Nucleus accumbens (tissue), 56 donors: ENCODE measurements around the gene EFNA4.

Experiments used
- DNase-seq, 56 donors: peaks; one replicate each; lab custom pipeline; 2025; lab: John Stamatoyannopoulos, UW

Gene EFNA4

GRCh38 chr1:155030899-155031298 is 32.6 kb upstream of the EFNA4 start:
- no peak for DNase-seq

- DNase-seq = no peak
Observed at GRCh38 chr1:155032886-155033285, 30.7 kb upstream of the EFNA4 start.

DNA sequence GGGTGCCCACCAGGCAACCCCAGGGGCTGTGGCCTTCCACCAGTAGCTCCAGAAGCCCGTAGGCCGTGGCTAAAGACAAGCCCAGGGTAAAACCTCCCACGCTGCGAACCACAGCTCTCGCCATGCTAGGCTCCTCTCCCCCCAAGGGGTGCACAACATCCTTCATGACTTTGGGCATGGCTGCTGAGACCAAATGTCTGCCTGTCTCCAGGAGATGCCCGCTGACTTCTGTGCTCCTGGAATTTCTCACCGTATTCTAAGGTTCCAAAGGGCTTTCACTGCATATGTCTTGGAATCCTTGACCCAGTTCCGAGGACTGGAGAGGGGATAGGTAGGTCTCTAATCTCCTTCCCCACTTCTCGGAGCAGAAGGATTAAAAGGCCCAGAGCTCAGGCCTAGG is 30.0 kb upstream of the EFNA4 start, which contains the start of the genes DCST1 and DCST2:
Gene DCST1, plus strand, starts transcription at position 301 of the 400 bp plus-strand sequence. CDS start 213 bp downstream, outside the sequence.
Gene DCST2, minus strand, starts transcription at position 258 of the 400 bp plus-strand sequence. Its CDS starts 80 bp downstream, at position 178.
- DNase-seq = no peak

DNA sequence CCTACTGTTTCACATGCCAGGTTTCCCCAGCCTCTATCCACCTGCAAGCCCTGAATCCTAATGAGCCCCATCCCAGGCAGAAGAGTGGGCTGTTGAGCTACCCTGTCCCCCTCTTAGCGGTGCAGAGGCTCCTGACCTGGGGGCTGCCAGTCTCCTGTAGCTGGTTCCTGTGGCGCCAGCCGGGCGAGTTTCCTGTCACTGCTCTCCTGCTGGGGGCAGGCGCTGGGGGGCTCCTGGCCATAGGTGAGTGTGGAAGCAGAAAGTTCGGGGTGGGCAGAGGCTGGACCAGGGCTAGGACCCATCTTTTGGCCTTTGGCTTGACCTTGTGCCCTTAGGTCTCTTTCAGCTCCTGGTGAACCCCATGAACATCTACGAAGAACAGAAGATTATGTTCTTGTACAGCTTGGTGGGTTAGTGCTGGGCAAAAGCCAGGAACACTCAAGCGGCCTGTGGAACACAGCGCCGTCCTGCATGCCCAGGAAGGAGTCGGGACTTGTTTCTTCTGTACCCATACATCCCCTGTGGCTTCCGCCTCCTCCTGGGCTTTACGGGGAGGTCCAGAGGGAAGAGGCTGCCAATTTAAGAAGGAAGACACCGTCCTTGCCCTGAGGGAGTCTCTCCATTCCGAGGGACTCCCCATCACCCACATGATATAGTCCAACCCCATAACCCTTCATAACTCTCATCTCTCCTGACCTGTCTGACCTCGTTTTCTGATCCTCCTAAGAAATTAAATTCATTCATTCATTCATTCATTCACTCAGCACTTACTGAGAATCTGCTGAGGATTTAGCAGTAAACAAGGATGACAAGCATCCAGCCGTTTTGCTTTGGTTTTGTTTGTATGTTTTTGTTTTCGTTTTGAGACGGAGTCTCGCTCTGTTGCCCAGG is 29.0 kb upstream of the EFNA4 start:
- DNase-seq = no peak

DNA sequence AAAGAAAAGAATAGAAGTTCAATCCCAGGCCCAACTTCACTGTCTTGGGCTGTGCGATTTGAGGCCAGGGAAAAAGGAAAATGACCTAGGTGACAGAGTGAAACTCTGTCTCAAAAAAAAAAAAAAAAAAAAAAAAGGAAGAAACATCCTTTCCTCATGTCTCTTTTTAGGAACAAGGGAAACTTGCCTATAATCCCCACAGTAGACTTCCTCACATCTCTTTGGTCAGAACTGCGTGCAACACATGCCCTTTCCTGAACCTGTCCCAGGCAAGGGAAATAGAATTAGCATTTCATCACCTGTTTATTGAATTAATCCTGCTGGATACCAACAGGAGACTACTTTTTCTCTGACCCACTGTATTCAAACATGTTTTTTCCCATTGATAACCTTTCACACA is 27.6 kb upstream of the EFNA4 start:
- no peak for DNase-seq

- DNase-seq = no peak
Observed at GRCh38 chr1:155037043-155037442, 26.5 kb upstream of the EFNA4 start.

DNA sequence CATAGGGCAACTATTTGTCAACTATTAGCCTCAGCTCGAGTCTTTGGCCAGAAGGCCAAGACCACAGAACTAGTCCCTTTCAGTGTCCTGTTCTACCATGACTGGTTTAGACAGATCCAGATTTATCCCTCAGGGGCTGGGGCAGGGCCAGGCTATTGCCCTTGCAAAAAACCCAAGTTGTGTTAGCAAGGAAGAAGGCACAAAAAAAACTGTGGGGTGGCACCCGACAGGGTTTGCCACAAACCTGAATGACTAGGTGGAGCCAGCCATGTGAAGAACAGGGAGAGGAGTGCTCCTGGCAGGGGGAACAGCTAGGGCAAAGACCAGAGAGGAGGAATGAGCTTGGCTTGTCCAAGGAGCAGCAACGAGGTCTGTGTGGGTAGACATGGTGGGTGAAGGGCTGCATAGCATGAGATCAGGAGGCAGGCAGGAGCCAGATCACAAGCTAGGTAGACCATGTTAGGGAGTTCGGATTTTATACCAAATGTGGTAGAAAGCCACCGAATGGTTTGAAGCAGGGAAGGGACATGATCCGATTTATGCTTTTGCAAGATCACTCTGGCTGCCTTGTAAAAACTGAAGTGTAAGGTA is 25.6 kb upstream of the EFNA4 start:
- no peak for DNase-seq

- DNase-seq = no peak
Observed at GRCh38 chr1:155038602-155039307, 24.8 kb upstream of the EFNA4 start.

DNA sequence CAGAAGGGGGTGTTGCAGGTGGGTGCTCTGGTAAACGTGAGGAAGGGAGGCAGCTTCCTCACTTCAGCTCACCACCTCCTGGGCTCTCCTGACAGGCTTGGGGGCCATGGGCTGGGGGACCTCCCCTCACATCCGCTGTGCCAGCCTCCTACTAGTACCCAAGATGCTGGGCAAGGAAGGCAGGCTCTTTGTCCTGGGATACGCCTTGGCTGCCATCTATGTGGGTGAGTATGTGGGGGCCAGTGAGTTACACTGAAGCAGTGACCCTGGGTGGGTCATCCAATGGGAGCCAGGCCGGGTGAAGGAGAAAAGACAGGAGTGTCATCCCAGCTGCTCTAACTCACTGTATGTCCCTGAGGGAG is 24.3 kb upstream of the EFNA4 start:
- no peak for DNase-seq

DNA sequence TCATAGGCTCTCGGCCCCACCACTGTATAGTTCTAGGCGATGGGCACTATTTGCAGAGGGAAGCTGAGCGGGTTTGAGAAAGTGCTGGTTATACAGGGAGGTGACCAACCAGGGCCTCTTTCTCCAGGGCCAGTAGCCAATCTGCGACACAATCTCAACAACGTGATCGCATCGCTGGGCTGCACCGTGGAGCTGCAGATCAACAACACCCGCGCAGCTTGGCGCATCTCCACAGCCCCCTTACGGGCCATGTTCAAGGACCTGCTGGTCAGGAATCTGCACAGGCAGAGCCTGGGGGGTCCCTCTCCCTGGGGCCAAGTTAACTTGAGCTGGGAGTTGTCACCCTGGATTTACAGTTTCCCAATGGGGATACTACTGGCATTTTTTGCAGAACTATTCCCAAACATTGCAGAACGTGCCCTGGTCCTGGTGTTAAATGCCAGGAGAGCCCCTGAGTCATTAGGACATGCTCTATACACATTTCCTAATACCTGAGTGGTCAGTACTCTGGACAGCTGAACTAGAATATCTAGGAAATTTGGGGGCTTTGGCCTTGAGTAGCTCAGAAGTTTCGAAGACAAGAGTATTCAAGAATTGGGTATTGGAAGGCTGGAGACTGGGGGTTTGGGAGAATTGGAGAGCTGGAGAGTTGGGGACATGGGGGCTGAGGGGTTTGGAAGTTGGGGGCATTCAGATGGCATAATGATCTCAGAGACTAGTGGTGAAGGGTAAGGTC is 23.0 kb upstream of the EFNA4 start:
- DNase-seq = no peak

DNA sequence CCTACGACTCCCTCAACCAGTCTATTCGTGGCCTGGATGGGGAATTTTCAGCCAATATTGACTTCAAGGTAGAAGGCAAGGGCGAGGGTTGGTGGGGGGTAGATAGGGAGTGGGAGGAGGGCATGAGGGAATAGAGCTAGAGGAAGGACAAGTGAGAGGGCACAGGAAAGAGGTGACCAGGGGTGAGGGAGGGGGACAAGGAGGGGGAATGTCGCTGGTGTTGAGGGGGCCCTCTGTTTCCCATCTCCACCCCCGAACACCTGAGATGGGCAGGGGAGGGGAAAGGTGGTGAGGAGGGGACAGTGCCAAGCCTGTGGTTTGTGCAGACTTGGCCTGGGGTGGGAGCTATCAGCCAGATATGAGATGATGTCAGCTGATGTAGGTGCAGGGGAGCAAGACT is 20.8 kb upstream of the EFNA4 start:
- no peak for DNase-seq

DNA sequence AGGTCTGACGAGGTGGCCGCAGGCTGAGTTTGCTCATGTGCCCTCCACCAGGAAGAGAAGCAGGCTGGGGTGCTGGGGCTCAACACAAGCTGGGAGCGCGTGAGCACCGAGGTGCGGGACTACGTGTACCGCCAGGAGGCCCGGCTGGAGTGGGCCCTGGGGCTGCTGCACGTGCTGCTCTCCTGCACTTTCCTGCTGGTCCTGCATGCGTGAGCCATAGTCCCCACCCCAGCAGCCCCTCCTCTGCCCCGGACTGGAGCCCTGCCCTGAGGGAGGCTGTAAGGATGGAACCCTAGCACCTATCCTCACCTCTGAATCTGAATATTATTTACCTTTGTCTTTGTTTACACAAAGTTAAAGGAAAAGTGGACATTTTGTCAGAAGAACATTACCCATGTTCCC is 20.2 kb upstream of the EFNA4 start:
- DNase-seq = no peak

DNA sequence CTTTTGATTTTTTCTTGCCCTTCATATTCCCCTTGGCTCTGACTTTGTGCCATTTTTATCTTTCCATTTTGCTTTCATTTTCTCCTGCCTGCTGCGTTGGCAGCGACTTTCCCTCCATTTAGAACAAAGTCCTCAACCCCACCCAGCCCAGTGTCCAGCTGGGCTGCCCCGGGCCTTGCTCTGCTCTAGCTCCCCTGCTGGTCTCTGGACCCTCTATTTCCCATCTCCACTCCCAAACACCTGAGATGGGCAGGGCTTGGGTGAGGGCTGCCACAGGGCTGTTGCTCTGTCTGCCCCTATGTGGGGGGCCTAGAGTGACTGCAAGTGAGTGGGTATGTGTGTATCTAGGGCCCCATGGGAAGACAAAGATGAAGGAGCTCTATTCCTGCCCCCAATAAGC is 19.7 kb upstream of the EFNA4 start:
- no peak for DNase-seq

GRCh38 chr1:155044365-155044764 is 19.2 kb upstream of the EFNA4 start:
- no peak for DNase-seq

- DNase-seq = peak in 50 of 56 donors; percentile 8 to 87 (median 50)
Observed at GRCh38 chr1:155044812-155045657, 18.5 kb upstream of the EFNA4 start.

GRCh38 chr1:155048449-155049334 is 14.8 kb upstream of the EFNA4 start:
- DNase-seq = no peak

- DNase-seq = no peak
Observed at GRCh38 chr1:155049651-155050559, 13.6 kb upstream of the EFNA4 start.
